Loucy (cell line): ENCODE data around the gene FOXO3.

Experiments used
- H2AFZ ChIP-seq: fragments of 200-600 bp; sonication (generic); 2 replicates; pipeline ENCODE4 v1.6.0; 2016; ENCODE audit warnings: antibody characterized with exemption, mild to moderate bottlenecking, low read length, moderate library complexity
- H3F3A ChIP-seq: fragments of 200-600 bp; 2 replicates; pipeline ENCODE4 v1.6.0; 2016; ENCODE audit warnings: antibody characterized with exemption, low read depth, mild to moderate bottlenecking
- H3K27me3 ChIP-seq: fragments of 200-600 bp; sonication (generic); 2 replicates; pipeline ENCODE4 v1.6.1; 2014; ENCODE audit warnings: low read length, mild to moderate bottlenecking; ENCODE audit not compliant: insufficient read depth, poor library complexity, severe bottlenecking
- H3K36me3 ChIP-seq: fragments of 200-600 bp; sonication (generic); 2 replicates; pipeline ENCODE4 v1.6.1; 2016; ENCODE audit warnings: low read length; ENCODE audit not compliant: insufficient read depth
- H3K4me1 ChIP-seq: fragments of 200-600 bp; sonication (generic); 2 replicates; pipeline ENCODE4 v1.5.1; 2014; ENCODE audit warnings: low read length, mild to moderate bottlenecking; ENCODE audit not compliant: insufficient read depth, poor library complexity, severe bottlenecking
- H3K4me2 ChIP-seq: fragments of 200-600 bp; sonication (generic); 2 replicates; pipeline ENCODE4 v1.6.0; 2014; ENCODE audit warnings: antibody characterized with exemption, low read length, low read depth, mild to moderate bottlenecking; ENCODE audit not compliant: poor library complexity, severe bottlenecking
- H3K4me3 ChIP-seq: fragments of 200-600 bp; sonication (generic); 2 replicates; pipeline ENCODE4 v1.5.1; 2014; ENCODE audit warnings: low read length, mild to moderate bottlenecking, mixed read lengths; ENCODE audit not compliant: poor library complexity, severe bottlenecking
- H3K79me2 ChIP-seq: fragments of 200-600 bp; sonication (generic); 2 replicates; pipeline ENCODE4 v1.6.1; 2014; ENCODE audit warnings: low read length; ENCODE audit not compliant: insufficient read depth
- H3K9ac ChIP-seq: fragments of 200-600 bp; sonication (generic); 2 replicates; pipeline ENCODE4 v1.6.0; 2014; ENCODE audit warnings: mild to moderate bottlenecking, low read depth, low read length, moderate library complexity; ENCODE audit not compliant: poor library complexity, severe bottlenecking
- H3K9me2 ChIP-seq: fragments of 200-600 bp; sonication (generic); replicated peaks from 2 replicates; pipeline ENCODE4 v1.6.1; 2016; ENCODE audit warnings: low read depth, low read length, mixed read lengths
- H3K9me3 ChIP-seq: fragments of 200-600 bp; sonication (generic); 2 replicates; pipeline ENCODE4 v1.6.1; 2014; ENCODE audit warnings: mild to moderate bottlenecking, antibody characterized with exemption, low read length, low read depth; ENCODE audit not compliant: insufficient read depth
- H4K20me1 ChIP-seq: fragments of 200-600 bp; sonication (generic); 2 replicates; pipeline ENCODE4 v1.6.0; 2014; ENCODE audit warnings: antibody characterized with exemption, low read length, mild to moderate bottlenecking; ENCODE audit not compliant: insufficient read depth, poor library complexity, severe bottlenecking
- CTCF ChIP-seq: fragments of 200-600 bp; sonication (generic); conservative IDR thresholded peaks from 2 replicates; pipeline ENCODE4 v1.5.1; 2014; ENCODE audit warnings: mild to moderate bottlenecking, antibody characterized with exemption, low read length
- EZH2phosphoT487 ChIP-seq: fragments of 200-600 bp; IDR thresholded peaks from 2 replicates; pipeline ENCODE4 v1.6.1; 2018; ENCODE audit warnings: antibody characterized with exemption, mild to moderate bottlenecking, moderate library complexity, borderline replicate concordance

Gene FOXO3

DNA sequence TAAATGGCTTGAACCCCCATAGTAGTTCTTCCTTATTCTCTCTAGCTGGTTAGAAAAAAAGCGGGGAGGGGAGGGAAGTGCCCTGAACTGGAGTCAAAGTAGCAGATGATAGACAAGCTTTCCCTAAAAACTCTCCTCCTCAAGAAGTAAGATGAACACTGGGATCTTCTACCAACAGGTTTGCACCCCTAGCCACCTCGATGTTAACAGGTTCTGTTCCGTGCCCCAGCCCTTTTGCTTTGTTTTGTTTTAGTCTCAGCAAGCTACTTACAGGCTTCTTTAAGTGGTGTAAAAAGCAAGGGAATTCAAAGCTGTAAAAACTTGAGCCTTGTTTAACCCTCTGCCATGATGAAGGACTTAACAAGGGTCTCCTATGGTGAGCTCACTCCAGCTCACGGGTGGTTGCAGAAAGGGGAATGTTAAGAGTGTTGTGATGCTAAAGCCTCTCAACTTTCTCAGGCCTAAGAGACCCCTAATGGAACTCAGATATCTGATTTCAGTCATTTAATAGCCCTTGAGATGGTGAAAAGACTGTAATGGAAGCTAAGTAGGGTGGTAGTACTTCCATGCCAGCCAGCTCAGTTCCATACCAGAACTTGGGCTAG is 106.0 kb downstream of the FOXO3 start:
- peaks cover 3% of the 10 kb centered on the region for H3K4me1 ChIP-seq
- H3K9me2 ChIP-seq = no peaks in the 10 kb centered on the region
- H3F3A ChIP-seq = no peaks in the 10 kb centered on the region
- H3K79me2 ChIP-seq = peaks cover 44% of the 10 kb centered on the region; the same call in 1 of the 2 replicates
- no peak overlapping the region for H3K9ac ChIP-seq
- TF ChIP-seq EZH2phosphoT487 (no peak), CTCF (no peak)
- H4K20me1 ChIP-seq = no peaks in the 10 kb centered on the region
- H3K36me3 ChIP-seq = peaks cover 33% of the 10 kb centered on the region
- no peak overlapping the region for H2AFZ ChIP-seq
- no peak overlapping the region for H3K4me2 ChIP-seq
- H3K9me3 ChIP-seq = no peaks in the 10 kb centered on the region
- no peaks in the 10 kb centered on the region for H3K27me3 ChIP-seq
- no peak overlapping the region for H3K4me3 ChIP-seq

DNA sequence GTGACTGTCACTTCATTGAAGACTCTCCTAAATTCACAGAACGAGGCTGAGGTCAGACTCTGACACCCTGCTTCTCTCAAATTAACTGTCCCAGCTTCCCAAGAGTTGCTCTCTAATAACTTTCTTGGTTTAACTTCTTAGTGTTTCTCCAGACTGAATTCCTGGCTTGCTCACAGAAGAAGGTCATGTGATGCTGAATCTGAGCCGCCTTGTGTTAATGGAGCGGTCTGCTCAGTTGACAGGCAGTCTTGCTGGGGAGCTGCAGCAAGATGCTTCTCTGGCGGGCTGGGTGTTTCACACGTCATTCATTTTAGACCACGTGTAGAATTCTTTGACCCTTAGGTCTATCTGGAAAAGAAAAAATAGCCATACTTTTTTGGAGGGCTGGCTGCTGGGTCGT is 107.3 kb downstream of the FOXO3 start:
- Histone ChIP-seq H4K20me1 (no peaks in the 10 kb centered on the region), H3K79me2 (peaks cover 46% of the 10 kb centered on the region; the same call in 1 of the 2 replicates), H3K27me3 (no peaks in the 10 kb centered on the region), H3K36me3 (peaks cover 33% of the 10 kb centered on the region), H2AFZ (no peak overlapping the region), H3K4me2 (no peak overlapping the region), H3F3A (no peaks in the 10 kb centered on the region), H3K4me3 (no peak overlapping the region), H3K9me3 (no peaks in the 10 kb centered on the region), H3K9me2 (no peaks in the 10 kb centered on the region), H3K4me1 (peaks cover 3% of the 10 kb centered on the region), H3K9ac (no peak overlapping the region)
- TF ChIP-seq EZH2phosphoT487 (no peak), CTCF (no peak)

DNA sequence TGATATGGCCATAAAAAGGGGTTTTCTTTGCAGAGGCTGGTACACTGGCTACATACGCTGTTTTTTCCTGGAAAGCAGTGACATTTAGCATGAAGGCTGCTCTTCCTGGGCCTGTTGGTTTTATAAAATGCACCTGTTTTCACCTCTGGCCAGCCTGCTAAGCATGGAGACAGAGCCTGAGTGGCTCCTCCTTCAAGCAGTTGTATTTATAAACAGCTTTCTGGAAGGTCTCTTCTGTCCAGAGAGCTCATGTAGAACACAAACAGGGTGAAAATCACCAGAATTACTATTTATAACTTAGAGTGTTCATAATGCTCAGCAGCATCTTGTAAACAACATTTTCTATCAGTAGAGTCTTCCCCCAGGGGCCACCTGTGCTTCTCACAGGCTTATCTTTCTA is 109.0 kb downstream of the FOXO3 start:
- Histone ChIP-seq H2AFZ (no peak overlapping the region), H3F3A (no peaks in the 10 kb centered on the region), H4K20me1 (no peaks in the 10 kb centered on the region), H3K4me2 (no peak overlapping the region), H3K4me3 (no peak overlapping the region), H3K27me3 (no peaks in the 10 kb centered on the region), H3K79me2 (peaks cover 61% of the 10 kb centered on the region; the same call in 1 of the 2 replicates), H3K4me1 (peaks cover 3% of the 10 kb centered on the region), H3K9me3 (no peaks in the 10 kb centered on the region), H3K9ac (no peak overlapping the region), H3K36me3 (peaks cover 28% of the 10 kb centered on the region), H3K9me2 (no peaks in the 10 kb centered on the region)
- TF ChIP-seq EZH2phosphoT487 (no peak), CTCF (no peak)
